Coronary artery (tissue), 2 donors: ENCODE measurements around the gene FAM171A1.
"Not testable (repeated sequence)": the region's sequence is repeated elsewhere in the genome, so short reads cannot be mapped to it uniquely, and the experiment has no call there.

Experiments used
- DNase-seq: peaks from one replicate; pipeline ENCODE4 v3.0.0-alpha.2; 2017; ENCODE audit warnings: low spot score
- H3K27ac ChIP-seq, 2 donors: fragments of 200-600 bp; sonication (generic); one replicate each; pipeline ENCODE4 v1.5.1; 2016 to 2019
- H3K4me3 ChIP-seq: fragments of 200-600 bp; sonication (generic); 2 replicates; pipeline ENCODE4 v1.5.1; 2016; ENCODE audit warnings: mild to moderate bottlenecking, moderate library complexity
- TF ChIP-seq, protein P1 (sequence below): fragments of 200-600 bp; sonication (generic); IDR thresholded peaks from one replicate; pipeline ENCODE4 v1.5.1; 2019; ENCODE audit warnings: antibody characterized with exemption

FAM171A1 gene

GRCh38 chr10:15280974-15281373 is 90.1 kb downstream of the FAM171A1 start:
- H3K4me3 ChIP-seq, result no peak overlapping the region
- DNase-seq, result no peak
- TF ChIP-seq, protein P1, sequence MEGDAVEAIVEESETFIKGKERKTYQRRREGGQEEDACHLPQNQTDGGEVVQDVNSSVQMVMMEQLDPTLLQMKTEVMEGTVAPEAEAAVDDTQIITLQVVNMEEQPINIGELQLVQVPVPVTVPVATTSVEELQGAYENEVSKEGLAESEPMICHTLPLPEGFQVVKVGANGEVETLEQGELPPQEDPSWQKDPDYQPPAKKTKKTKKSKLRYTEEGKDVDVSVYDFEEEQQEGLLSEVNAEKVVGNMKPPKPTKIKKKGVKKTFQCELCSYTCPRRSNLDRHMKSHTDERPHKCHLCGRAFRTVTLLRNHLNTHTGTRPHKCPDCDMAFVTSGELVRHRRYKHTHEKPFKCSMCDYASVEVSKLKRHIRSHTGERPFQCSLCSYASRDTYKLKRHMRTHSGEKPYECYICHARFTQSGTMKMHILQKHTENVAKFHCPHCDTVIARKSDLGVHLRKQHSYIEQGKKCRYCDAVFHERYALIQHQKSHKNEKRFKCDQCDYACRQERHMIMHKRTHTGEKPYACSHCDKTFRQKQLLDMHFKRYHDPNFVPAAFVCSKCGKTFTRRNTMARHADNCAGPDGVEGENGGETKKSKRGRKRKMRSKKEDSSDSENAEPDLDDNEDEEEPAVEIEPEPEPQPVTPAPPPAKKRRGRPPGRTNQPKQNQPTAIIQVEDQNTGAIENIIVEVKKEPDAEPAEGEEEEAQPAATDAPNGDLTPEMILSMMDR, result no peak
- no peak overlapping the region for H3K27ac ChIP-seq

- TF ChIP-seq, protein P1, result no peak
- H3K27ac ChIP-seq, result no peak overlapping the region
- no peak overlapping the region for H3K4me3 ChIP-seq
- no peak for DNase-seq
These were observed 90.6 kb downstream of the FAM171A1 start for GRCh38 chr10:15280462-15280861.

DNA sequence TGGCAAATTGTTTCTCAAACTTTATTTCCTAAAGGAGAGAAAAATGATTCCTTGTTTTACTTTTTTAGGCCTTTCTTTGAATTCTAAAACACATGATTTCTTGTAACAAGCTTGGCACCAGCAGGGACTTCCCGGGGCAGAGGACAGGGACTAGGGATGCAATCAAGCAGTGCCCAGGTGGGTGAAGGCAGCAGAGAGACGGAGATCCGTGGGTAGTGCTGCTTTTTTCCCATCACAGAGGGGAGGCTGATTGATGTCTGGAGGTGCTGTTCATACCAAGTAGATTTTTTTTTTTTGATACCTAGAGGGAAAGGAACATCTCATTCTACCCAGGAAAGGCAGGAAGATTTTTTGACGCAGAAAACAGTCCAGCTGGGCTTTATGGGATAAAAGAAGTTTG is 91.9 kb downstream of the FAM171A1 start:
- Histone ChIP-seq H3K4me3 (no peak overlapping the region), H3K27ac (no peak overlapping the region)
- no peak for DNase-seq
- TF ChIP-seq, protein P1, result no peak

DNA sequence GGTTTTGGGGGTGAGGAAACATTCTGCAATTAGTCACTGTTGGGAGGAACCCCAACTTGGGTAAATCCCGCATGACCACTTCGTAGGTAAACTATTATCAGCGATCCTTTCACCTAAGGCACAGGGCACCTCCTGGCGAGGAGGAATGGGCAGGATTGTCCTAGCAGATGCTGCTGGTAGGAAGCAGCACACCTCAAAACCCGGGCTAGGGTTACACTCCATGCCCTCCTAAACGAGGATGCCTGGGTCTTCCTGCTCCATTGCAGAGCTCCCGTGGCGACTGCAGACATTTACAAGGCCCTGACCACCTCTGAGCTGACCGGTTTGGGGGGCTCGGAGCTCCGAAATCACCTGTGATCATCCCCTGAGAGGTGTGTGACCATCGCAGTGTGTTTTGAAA is 92.3 kb downstream of the FAM171A1 start:
- H3K4me3 ChIP-seq, result no peak overlapping the region
- no peak for DNase-seq
- TF ChIP-seq, protein P1, result no peak
- no peak overlapping the region for H3K27ac ChIP-seq

DNA sequence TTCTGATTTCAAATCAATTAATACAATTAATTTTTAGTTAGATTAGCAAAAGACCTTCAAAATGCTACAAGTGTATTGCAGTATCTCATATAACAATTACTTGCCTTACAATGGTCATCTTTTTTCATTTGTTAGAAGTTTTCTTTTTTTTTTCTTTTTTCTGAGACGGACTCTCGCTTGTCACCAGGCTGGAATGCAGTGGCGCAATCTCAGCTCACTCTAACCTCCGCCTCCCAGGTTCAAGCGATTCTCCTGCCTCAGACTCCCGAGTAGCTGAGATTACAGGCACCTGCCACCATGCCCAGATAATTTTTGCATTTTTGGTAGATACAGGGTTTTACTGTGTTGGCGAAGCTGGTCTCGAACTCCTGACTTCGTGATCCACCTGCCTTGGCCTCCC is 95.0 kb downstream of the FAM171A1 start:
- H3K27ac ChIP-seq, H3K4me3 ChIP-seq, DNase-seq: not testable (repeated sequence)

DNA sequence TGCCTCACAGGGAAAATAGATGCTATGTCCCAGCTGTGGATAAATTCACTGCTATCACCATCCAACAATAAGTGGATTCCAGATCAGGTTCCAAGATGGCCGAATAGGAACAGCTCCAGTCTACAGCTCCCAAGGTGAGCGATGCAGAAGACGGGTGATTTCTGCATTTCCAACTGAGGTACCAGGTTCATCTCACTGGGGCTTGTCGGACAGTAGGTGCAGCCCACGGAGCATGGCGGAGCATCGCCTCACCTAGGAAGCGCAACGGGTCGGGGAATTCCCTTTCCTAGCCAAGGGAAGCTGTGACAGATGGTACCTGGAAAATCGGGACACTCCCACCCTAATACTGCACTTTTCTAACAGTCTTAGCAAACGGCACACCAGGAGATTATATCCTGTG is 101.3 kb downstream of the FAM171A1 start:
- DNase-seq, H3K27ac ChIP-seq, H3K4me3 ChIP-seq: not testable (repeated sequence)

GRCh38 chr10:15267496-15267895 is 103.6 kb downstream of the FAM171A1 start:
- TF ChIP-seq, protein P1, result no peak
- no peak for DNase-seq
- Histone ChIP-seq H3K27ac (no peak overlapping the region), H3K4me3 (no peak overlapping the region)

DNA sequence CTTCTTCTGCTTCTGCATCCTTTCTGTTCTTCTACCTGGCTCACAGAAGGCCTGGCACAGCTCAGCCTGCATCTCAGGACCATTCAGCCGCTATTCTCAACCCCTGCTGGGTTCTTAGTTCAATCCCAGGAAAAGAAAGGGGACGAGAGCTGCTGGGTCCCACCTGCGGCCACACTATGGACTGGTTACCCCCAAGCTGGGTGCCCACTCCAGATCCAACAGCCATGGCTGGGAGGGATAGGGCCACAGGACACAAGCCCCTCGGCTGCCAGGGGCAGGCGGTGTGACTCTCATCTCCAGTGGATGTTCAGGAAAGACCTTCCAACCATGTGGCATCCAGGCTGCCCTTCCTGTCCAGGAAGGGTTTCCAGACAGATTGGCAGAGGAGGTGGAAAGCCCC is 105.0 kb downstream of the FAM171A1 start:
- no peak overlapping the region for H3K27ac ChIP-seq
- H3K4me3 ChIP-seq, result no peak overlapping the region
- TF ChIP-seq, protein P1, result no peak
- DNase-seq, result no peak
